ENCODE data around the gene HNRNPUL1.
A peak's percentile ranks its signal among the peaks of the same experiment; 100 is the strongest.

GRCh38 chr19:41354343-41354953, 90.3 kb downstream of the HNRNPUL1 start:
- TF ChIP-seq CTCF (IDR thresholded peaks at IDR 0.05): peak; percentile 50
- TF ChIP-seq EZH2 (IDR thresholded peaks at IDR 0.05; ENCODE audit: borderline replicate concordance, insufficient read depth, low read depth, low read length, poor library complexity, severe bottlenecking): no peak

All from B cell (primary cell).